Gastrocnemius medialis (tissue), 4 donors: Measurements from ENCODE around the gene EFNA5.

Experiments
- POLR2A ChIP-seq, 2 donors: fragments of 450-650 bp; IDR thresholded peaks; one replicate each; pipeline ENCODE4 v1.6.1; 2017; ENCODE audit warnings: antibody characterized with exemption in 2 of 2, mild to moderate bottlenecking in 2 of 2, moderate library complexity in 2 of 2
- TF ChIP-seq, protein P1 (sequence below), 5 experiments: fragments of 450-650 bp in 3 of 5; fragments of 200-600 bp in 2 of 5; sonication (generic) in 2 of 5; IDR thresholded peaks in 4 of 5; conservative IDR thresholded peaks in 1 of 5; 1 replicate in 4 of 5; 2 replicates in 1 of 5; pipeline ENCODE4 v1.5.1; 2016 to 2019; ENCODE audit warnings: antibody characterized with exemption in 5 of 5, mild to moderate bottlenecking in 3 of 5, moderate library complexity in 3 of 5

DNA sequence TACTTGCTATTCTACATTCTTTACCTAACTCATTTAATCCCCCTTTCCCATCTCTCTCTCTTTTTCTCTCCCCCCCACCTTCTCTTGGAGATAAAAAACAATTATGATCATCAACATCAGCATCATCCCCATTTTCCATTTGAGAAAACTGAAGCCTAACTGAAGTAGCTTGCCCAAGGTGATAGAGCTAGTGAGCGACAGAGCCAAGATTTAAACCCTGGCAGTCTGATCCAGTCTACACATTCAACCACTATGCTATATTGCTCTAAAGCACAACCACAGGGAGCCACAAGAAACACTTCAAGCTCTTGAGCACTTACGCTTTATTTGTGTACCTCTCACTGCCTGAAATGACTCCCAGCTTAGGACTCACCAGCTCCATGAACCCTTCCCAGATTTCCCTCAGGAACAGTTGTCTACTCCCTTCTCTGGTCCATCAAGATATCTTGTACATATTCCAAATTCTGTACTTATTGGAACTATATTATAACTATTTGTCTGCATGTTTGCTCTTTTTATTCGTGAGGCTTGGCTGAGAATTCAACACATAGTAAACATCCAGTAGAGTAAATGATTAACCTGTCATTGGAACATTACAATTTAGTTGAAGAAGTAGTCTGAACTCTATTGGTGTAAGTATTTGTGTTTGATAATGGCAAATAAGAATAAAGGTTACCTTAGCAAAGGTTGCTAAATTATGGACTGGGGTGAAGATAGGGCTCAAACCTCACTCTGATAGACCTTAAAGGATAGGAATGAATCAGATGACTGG lies 164.8 kb downstream of the EFNA5 start:
- TF ChIP-seq, protein P1, sequence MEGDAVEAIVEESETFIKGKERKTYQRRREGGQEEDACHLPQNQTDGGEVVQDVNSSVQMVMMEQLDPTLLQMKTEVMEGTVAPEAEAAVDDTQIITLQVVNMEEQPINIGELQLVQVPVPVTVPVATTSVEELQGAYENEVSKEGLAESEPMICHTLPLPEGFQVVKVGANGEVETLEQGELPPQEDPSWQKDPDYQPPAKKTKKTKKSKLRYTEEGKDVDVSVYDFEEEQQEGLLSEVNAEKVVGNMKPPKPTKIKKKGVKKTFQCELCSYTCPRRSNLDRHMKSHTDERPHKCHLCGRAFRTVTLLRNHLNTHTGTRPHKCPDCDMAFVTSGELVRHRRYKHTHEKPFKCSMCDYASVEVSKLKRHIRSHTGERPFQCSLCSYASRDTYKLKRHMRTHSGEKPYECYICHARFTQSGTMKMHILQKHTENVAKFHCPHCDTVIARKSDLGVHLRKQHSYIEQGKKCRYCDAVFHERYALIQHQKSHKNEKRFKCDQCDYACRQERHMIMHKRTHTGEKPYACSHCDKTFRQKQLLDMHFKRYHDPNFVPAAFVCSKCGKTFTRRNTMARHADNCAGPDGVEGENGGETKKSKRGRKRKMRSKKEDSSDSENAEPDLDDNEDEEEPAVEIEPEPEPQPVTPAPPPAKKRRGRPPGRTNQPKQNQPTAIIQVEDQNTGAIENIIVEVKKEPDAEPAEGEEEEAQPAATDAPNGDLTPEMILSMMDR (IDR thresholded peaks at IDR 0.05 in 4 of 5, conservative IDR thresholded peaks at IDR 0.05 in 1 of 5) = no peak
- no peak for TF ChIP-seq POLR2A (IDR thresholded peaks at IDR 0.05)
